HL-60/S4 treated with phorbol 12-myristate 13-acetate at 8.2 ng/mL for 4 days and 3 days (cell line): ENCODE data around the gene ITGAL.
"Not testable (repeated sequence)": the region's sequence is repeated elsewhere in the genome, so short reads cannot be mapped to it uniquely, and the experiment has no call there.

Experiments
- in situ Hi-C: fragments of 300-500 bp; cut with MboI; formaldehyde crosslinking; loops from 2 replicates; pipeline ENCODE4 v1.15.0; 2022; ENCODE audit warnings: low sequenced_read_pairs

The ITGAL gene

DNA sequence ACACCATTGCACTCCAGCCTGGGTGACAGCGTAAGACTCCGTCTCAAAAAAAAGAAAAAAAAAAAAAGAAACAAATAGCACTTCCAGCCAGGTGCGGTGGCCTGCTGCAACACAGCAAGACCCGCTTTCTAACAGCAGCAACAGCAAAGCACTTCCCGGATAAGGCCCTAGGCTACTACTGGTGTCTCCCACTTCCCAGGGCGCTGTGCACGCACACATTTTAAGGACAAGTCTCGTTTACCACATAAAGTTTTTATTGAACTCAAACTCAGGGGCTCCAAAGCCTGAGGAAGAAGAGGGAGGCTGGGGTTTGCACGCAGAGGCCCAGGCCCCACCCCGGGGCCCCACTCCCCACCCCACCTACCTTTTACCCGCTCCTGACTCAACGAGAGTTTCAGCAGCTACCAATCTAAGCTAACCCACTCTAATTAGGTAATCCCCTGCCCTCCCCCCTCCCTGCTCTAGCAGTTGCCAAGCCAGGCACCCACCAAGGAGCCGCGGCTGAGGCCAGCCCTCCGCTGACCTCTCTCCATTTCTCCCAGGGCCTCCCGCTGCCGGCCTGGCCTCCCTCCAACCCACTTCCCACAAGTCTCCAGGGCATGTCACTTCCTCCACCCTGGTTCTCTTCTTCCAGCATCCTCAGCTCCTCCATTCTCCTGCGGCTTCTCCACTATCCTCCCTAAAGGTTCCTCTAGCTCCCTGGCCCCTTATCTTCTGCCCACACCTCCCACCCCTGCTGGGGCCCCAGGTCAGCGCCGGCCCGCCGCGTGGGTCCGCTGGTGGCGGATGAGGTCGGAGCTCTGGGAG is 51.4 kb downstream of the ITGAL start:
- in situ Hi-C loops: loop anchor here (10.0 kb wide), 1 partner anchor 89 kb away; the partner anchor contains the start of gene DCTPP1

DNA sequence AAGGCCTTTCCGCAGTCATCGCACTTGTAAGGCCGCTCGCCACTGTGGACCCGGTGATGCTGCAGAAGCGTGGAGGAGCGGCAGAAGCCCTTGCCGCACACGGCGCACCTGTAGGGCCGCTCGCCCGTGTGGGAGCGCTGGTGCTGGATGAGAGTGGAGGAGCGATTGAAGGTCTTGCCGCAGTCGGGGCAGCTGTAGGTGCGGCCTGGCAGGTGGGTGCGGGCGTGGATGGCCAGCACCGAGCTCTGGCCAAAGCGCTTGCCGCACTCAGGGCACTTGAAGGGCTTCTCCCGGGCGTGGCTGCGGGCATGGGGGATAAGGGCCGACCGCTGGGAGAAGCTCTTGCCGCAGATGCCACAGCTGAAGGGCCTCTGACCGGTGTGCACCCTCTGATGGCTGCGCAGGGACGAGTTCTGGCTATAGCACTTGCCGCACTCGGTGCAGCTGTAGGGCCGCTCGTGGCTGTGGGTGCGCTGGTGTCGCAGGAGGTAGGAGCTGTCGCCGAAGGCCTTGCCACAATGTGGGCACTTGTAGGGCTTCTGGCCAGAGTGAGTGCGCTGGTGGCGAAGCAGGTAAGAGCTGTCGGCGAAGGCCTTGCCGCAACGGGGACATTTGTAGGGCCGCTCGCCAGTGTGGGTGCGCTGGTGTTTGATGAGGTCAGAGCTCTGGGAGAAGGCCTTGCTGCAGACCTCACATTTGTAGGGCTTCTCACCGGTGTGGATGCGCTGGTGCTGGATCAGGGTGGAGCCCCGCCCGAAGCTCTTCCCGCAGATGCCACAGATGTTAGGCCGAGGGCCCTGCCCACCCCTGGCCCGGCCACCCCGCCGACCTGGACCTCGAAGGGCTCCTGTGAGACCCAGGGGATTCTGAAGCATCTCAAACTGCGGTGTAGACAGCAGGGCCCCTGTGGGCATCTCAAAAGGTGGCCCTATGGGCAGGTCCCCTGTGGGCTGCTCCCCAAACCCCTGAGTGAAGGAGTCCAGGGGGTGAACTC is 52.3 kb downstream of the ITGAL start:
- in situ Hi-C loops: loop anchor here (10.0 kb wide), 1 partner anchor 90 kb away; the partner anchor contains the start of gene DCTPP1

DNA sequence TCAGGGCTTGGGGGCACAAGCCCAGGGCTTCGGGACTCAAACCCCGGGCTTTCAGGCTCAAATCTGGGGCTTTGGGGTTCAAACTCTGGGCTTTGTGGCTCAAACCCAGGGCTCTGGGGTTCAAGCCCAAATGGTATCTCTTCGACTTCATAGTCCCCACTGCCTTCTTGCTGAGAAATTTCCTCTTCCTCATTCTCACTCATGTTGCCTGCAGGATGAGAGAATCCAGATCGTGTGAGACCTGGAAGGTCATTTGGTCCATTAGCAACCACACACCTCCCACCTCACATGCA is 53.2 kb downstream of the ITGAL start:
- in situ Hi-C loops: loop anchor here (10.0 kb wide), 1 partner anchor 91 kb away; the partner anchor contains the start of gene DCTPP1

DNA sequence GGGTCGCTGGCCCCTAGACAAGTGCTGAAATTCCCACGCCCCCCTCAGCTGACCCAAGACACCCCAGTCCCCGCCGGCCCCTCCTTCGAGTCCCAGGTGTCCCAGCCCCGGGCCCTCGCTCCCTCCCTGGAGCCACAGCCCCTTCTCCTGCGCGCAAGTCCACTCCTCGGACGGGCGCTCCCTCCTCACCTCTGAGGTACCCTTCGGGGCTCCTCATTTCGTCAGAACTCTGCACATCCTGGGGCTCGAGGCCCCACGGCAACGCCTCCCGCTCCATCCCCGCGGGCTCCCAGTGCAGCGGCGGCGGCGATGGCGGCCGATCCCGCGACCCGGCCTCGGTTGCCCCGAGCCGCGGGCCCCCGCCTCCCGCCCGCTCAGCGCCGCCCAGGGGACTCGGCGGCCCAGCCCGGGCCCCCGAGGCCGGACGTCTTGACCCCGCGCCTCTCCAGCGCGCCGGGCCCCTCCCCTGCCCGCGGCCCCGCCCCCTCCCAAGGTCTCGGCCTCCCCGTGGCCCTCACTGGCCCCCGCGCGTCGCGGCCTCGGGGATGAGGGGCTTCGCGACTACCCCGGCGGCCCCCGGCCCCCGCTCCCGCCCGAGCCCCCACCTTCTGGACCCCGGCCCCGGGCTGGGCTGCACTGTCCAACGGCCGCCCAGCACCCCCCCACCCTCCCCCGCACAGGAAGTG is 53.7 kb downstream of the ITGAL start, which contains the start of gene ZNF768:
Gene ZNF768 (minus strand): TSS at position 430 of the 686 bp plus-strand sequence. CDS start 153 bp downstream, at position 277.
- in situ Hi-C loops: loop anchor here (10.0 kb wide), 1 partner anchor 91 kb away; the partner anchor contains the start of gene DCTPP1

DNA sequence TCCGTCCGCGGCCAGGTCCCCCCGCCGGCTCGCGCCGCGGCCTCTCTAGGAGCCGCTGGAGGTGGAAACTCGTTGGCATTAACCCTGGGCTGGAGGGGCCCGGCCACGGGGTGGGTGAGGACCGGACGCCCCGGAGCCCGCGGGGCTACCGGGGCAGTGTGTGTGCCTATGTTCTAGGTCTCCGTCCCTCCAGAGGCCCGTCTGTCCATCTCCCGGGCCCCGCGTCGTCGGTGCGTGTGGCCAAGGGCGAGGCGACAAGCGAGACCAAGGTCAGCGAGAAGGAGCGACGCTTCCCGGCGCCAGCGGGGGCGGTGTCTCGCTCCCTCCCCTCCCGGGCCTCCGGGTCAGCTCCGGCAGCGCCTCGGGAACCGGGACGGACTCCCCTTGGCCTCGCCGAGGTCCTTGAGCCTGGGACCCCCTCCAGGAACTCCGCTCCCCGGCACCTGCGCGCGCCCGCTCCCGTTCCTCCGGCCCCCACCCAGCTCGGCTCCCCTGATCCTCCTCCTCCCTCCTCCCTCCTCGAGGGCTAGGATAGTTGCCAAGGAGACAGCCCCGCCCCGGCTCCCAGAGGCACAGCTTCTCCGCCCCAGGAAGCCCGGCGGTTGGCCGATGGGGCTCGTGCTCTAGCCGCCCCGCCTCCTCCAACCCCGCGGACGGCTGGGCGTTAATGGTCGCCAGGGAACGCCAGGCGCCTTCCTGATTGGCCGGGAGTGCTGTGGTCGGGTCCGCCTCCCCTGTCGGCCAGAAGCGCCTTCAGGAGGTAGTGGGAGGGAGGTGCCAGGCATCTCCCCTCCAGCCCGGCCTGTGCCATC is 54.5 kb downstream of the ITGAL start:
- in situ Hi-C loops: loop anchor here (10.0 kb wide), 1 partner anchor 92 kb away; the partner anchor contains the start of gene DCTPP1

DNA sequence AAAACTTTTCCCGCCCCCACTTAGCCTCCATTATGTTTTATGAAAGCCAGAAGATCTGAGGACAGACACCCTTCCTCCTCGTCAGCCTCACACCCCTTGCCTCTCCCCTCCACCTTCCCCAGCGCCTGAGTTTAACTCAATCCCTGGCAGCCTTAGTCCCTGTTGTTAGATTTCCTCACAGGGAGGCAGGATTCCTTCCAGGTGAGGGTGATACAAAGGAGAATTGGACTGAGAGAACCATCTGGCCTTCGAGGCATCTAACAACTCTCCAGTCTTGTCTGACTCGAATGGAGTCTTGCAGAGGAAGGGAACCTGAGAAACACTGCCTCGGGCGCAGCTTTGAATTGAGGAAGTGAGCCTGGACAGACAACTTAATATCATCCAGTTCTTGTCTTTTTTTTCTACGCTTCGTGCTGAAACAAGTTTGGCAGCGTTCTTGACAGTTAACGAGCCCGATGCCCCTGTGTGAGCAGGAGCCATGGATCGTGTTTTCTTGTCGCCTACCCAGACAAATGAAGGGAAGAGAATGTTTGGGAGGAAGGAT is 55.2 kb downstream of the ITGAL start:
- in situ Hi-C loops: loop anchor here (10.0 kb wide), 1 partner anchor 93 kb away; the partner anchor contains the start of gene DCTPP1

DNA sequence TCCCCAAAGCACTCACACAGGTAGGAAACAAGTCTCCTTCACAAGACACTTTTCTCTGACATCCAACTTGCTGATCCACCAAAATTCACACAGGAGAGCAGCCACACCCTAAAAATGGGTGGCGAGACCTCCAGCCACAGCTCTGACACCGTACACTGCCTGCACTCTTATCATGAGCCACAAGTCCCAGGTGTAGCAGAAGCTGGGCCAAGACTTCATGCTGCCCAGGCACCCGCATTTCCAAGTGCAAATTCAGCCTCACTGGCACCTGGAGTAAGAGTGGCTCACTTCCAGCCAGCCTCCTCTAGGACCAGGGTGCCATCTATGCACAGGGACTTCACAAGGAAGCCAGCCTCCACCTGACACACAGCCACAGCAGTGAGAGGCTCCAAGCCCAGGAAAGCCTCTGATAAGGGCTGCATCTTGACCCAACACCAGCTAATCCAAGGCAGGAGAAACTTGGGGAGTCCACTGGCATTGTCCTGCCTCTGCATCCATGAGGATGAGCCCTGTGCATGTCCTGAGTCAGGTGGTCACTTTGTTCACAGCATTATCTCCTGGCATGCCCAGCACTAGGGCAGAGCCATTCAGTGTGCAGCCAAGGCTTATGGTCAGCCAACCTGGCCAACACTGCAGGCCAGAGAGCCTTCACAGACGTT is 56.4 kb downstream of the ITGAL start:
- in situ Hi-C loops: loop anchor here (10.0 kb wide), 1 partner anchor 94 kb away; the partner anchor contains the start of gene DCTPP1

DNA sequence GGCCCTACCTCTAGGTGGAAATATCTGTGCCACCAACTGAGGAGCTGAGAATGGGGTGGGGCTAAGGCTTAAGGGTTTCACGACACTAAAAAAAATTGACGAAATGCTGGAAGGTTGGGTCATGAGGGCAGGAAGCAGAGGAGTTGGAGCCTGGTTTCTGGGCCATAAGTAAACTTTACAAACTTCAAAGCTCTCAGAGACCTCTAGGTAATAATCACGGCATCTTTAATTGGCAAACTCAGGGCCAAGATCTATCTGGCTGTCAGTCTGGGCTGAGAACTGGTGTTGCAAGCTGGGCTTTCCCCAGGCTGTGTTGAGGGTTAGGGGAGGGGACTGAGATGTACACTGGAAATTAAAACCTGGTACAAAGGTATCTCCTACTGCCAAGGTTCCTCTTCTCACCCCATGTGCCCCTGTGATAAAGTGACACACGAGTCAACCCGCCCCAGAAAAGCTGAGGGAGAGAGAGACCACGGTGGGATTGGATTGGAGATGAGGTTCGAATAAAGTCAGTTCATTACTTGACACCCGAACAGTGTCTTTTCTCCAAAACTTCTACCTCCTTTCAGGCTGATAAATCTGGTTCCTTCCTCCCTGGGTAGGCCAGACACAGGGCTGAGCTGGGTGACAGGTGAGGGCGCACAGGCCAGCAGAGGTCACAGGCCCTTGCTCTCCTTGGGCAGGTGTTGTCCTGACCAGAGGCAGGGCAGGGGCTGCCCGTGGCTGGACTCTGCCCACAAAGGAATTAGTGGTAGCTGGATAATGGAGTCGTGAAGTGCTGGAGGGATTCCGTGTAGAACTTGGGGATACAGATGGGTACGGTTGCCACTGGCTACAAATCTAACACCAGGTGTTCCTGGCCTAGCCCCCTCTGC is 57.9 kb downstream of the ITGAL start:
- in situ Hi-C loops: no loop called here

DNA sequence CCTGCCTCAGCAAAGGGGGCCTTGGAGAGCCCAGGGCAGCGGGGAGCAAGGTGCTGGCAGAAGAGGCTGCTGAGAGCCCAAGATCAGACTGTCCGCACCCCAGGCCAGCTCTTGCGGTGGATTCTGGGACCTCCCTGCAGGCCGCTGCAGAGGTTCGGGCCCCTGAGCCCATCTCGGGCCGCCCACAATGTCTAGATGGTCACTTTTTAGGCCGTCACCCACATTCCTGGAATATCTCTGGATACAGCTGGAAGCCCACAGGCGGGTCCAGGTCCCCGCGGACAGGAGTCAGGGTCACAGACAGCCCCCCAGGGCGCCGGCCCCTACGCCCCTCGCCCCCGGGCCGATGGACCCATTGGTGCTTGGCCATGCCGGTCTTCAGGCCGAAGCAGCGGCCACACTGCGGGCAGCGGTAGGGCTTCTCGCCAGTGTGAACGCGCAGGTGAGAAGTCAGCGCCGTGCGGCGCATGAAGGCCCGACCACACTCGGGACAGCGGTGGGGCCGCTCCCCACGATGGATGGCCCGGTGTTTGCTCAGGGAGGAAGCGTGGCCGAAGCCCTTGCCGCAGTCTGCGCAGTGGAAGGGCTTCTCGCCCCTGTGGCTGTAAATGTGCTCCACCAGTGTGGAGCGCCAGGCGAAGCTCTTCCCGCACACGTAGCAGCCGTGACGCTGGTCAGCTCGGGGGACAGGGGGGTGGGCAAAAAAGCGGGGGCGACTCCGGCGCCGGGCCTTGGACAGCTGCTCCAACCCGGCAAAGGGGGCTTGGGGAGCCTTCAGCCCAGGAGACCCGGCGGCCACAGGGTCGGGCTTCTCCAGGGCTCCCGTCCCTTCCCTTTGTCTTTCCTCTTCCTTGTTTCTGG is 60.0 kb downstream of the ITGAL start:
- in situ Hi-C loops: no loop called here

DNA sequence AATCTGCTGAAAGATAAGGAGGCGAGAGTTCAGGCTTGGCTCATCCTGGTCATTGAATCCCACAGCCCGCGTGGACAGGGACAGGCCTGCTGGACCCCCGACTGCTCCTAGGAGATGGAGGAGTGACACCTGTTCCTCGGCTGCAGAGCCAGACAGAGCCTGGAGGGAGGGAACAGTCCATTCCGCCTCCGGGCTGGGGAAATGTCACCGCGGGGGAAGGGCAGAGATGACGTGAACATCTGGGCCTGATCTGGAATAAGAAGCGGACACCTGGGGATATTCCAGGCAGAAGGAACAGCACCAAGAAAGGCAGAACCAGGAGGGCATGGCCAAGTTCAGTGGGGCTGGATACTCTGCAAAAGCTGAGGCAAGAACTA is 60.6 kb downstream of the ITGAL start:
- in situ Hi-C loops: no loop called here

DNA sequence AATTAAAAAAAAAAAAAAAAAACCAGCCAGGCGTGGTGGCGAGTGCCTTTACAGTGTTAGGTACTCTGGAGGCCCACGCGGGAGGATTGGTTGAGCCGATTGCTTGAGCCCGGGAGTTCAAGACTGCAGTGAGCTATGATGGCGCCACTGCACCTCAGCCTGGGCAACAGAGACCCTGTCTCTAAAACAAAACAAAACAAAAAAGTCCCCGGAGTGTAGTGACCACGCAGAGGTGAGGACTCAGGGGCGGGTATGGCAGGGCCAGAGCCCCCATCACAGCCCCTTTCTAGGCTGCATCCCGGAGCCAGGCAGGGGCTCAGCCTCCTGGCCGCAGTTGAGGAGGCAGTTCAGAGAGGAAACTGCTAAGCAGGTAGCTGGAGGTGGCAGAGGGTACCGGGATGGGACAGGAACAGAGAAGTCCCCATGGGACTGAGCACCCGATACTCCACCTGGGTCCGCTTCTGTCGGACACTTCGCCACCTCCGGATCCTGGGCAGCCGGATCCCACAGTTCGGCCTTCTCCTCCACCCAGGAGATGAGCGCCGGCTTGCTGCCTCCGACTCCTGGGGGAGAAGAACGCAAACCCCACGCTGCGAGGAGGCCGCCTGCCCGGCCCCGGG is 61.3 kb downstream of the ITGAL start:
- in situ Hi-C loops: no loop called here

DNA sequence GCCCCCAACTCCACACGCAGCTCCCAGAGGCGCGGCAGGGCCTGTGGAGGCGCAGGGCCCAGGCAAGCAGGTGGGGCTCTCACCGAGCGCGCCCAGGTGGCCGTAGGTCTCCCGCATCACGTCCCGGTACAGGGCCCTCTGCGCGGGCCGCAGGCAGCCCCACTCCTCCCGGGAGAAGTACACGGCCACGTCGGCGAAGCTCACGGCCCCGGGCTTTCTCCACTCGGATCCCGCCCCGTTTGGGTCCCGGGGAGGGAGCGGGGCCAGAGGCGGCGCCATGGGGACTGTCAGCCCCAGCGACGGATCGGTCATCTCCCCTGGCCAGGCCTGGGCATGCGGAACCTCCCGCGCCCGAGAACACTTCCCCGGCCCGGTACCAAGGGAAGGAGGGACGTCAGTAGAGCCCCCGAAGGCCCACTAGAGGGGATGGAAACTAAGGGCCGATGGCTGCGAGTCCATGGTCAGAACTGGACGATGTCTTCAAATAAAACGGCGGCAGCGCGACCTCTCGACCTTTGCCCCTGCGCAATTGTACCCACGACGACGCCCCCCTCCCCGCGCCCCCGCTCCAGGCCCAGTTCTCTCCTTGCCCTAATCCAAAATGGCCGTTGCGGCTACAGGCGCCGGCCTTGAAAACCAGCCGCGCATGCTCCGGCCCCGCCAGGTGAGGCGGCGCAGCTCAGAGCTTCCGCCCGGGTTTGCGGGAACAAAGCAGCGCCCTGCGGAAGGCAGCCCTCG is 62.0 kb downstream of the ITGAL start, which contains the start of gene ZNF747:
Gene ZNF747 (minus strand): TSS at position 491 of the 738 bp plus-strand sequence. CDS start 179 bp downstream, at position 312.
- in situ Hi-C loops: no loop called here

DNA sequence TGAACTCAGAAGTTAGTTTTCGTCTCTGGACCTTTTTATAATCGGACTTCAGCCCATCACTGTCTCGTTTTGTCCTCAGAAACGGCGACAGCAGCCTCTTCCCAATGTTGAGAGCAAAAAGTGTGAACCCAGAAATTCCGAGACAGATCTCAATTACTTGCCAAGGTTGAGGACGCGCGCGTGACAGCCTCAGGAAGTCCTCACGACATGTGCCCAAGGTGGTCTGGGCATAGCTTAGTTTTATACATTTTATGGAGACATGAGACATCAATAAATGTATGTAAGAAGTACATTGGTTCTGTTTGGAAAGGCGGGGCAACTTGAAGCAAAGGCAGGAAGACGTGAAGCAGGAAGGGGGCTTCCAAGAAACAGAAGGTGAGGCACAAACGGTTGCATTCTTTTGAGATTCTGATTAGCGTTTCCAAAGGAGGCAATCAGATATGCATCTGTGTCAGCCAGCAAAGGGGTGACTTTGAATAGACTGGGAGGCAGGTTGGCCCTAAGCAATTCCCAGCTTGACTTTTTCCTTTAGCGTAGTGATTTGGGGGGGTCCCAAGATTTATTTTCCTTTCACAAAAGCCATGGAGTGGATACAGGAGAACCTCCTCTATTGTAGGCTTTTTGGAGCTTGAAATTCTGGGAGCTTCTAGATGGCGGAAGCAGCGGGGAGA is 62.7 kb downstream of the ITGAL start:
- in situ Hi-C loops: no loop called here

DNA sequence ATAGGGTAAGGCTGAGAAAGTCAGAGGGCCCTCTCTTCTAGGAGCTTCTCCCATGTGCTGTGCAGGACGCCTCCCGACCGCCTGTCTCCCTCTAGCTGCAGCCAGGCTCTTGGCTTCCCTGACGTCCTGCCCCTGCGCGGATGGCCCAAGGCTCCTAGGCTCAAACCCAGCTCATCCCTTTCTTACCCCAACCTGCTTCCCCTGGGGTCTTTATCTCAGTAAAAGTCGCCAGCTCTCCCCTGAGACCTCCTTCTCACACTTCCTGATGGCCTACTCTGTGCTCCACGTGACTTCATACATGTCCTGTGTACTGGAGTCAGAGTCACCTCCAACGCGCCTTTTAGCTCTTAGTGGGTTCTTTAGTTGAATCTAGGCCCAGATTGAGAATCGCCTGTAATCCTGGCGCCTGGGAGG is 63.2 kb downstream of the ITGAL start:
- in situ Hi-C loops: no loop called here

DNA sequence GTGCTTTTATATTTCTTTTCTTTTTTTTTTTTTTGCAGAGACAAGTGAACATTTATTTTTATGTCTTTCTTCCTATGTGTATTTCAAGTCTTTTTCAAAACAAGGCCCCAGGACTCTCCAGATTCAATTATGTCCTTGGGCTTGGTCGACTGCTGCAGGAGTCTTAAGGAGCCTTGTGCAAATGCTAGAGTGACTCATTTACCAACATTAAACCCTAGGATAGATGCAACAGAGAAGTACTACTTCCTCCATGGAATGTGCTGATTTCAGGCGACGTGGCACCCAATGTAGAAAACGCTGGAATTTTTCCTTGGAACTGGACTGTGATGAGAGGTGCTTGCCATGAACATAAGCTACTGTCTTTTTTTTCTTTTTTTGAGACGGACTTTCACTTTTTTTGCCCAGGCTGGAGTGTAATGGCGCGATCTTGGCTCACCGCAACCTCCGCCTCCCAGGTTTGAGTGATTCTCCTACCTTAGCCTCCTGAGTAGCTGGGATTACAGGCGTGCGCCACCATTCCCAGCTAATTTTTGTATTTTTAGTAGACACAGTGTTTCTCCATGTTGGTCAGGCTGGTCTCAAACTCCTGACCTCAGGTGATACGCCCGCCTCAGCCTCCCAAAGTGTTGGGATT is 64.0 kb downstream of the ITGAL start:
- in situ Hi-C loops: not testable (repeated sequence)
